Endothelial cell of umbilical vein (primary cell): ENCODE results near the gene TKTL1. TPM values are rescaled to one million over a fixed set of nuclear protein-coding genes. Genes with fewer than 3 reads are reported as not detected.

Experiments
- BruUV-seq: library from RNA; stranded (reverse); fragments of 400-500 nt; replicated peaks from 2 replicates; lab custom pipeline; 2021; lab: Mats Ljungman, UMichigan
- CTCF ChIA-PET: fragments of 300-600, 350-600 bp; sonication (Branson Sonifier 250); formaldehyde crosslinking; loops from one replicate; lab custom pipeline; 2021; ENCODE audit warnings: antibody characterized with exemption, inconsistent platforms; lab: Charles Lee
- POLR2A ChIA-PET: fragments of 300-600, 350-600 bp; sonication (Branson Sonifier 250); formaldehyde crosslinking; loops from one replicate; lab custom pipeline; 2021; ENCODE audit warnings: antibody characterized with exemption, inconsistent platforms; lab: Charles Lee
- DNase-seq: peaks from one replicate; pipeline ENCODE4 v3.0.0-alpha.2; 2011; ENCODE audit warnings: low read depth, low spot score
- FAIRE-seq: peaks from 2 replicates; lab custom pipeline; 2011; peaks lifted over from hg19 to GRCh38; lab: Jason Lieb, UNC
- H2AFZ ChIP-seq: 2 replicates; pipeline ENCODE4 v1.6.0; 2012; ENCODE audit warnings: low read depth, low read length, control low read depth, inconsistent platforms
- H3K27ac ChIP-seq: 2 replicates; pipeline ENCODE4 v1.5.1; 2011; ENCODE audit warnings: low read depth, mild to moderate bottlenecking, control low read depth, low read length, moderate library complexity; ENCODE audit not compliant: insufficient read depth
- H3K27me3 ChIP-seq, 2 experiments: 2 replicates each; pipeline versions ENCODE4 v1.6.0 to v1.6.1; 2011; ENCODE audit warnings: low read length in 2 of 2, mixed read lengths in 1 of 2; ENCODE audit not compliant: control insufficient read depth in 2 of 2, insufficient read depth in 2 of 2
- H3K36me3 ChIP-seq, 2 experiments: 2 replicates in 1 of 2; 3 replicates in 1 of 2; pipeline ENCODE4 v1.5.1; 2011; ENCODE audit warnings: low read length in 2 of 2, mild to moderate bottlenecking in 1 of 2, moderate library complexity in 1 of 2; ENCODE audit not compliant: control insufficient read depth in 2 of 2, insufficient read depth in 2 of 2; ENCODE audit errors: extremely low read depth in 1 of 2
- H3K4me1 ChIP-seq: 3 replicates; pipeline ENCODE4 v1.5.1; 2011; ENCODE audit warnings: mild to moderate bottlenecking, low read length; ENCODE audit not compliant: control insufficient read depth, insufficient read depth; ENCODE audit errors: extremely low read depth
- H3K4me2 ChIP-seq: 2 replicates; pipeline ENCODE4 v1.6.1; 2011; ENCODE audit warnings: low read length, control low read depth, mixed read lengths; ENCODE audit not compliant: insufficient read depth
- H3K4me3 ChIP-seq, 3 experiments: fragments of 200-600 bp in 1 of 3; sonication (generic), shearing (Covaris generic) in 1 of 3; replicated peaks in 1 of 3; 2 replicates each; pipeline ENCODE4 v1.5.1; 2011 to 2016; ENCODE audit warnings: control low read depth in 3 of 3, low read length in 3 of 3, mild to moderate bottlenecking in 2 of 3, inconsistent platforms in 1 of 3, low read depth in 1 of 3, moderate library complexity in 1 of 3; ENCODE audit not compliant: insufficient read depth in 1 of 3
- H3K79me2 ChIP-seq: 2 replicates; pipeline ENCODE4 v1.6.0; 2012; ENCODE audit warnings: low read length, inconsistent platforms; ENCODE audit not compliant: control insufficient read depth, insufficient read depth
- H3K9ac ChIP-seq: replicated peaks from 2 replicates; pipeline ENCODE3; 2011; ENCODE audit warnings: low read length, control low read depth; ENCODE audit not compliant: insufficient read depth; ENCODE audit errors: extremely low read depth
- H3K9me1 ChIP-seq: replicated peaks from 3 replicates; pipeline ENCODE4 v1.6.0; 2011; ENCODE audit warnings: mild to moderate bottlenecking, low read length; ENCODE audit not compliant: control insufficient read depth, insufficient read depth; ENCODE audit errors: extremely low read depth
- H3K9me3 ChIP-seq: replicated peaks from 2 replicates; pipeline ENCODE4 v1.5.1; 2012; ENCODE audit warnings: low read length, inconsistent platforms; ENCODE audit not compliant: control insufficient read depth, insufficient read depth
- H4K20me1 ChIP-seq: replicated peaks from 2 replicates; pipeline ENCODE3; 2011; ENCODE audit warnings: mild to moderate bottlenecking, low read length; ENCODE audit not compliant: control insufficient read depth, insufficient read depth; ENCODE audit errors: extremely low read depth
- CTCF ChIP-seq, 2 donors: IDR thresholded peaks; 1 replicate in 1 of 2; 2 replicates in 1 of 2; pipeline ENCODE4 v1.5.1; 2011; ENCODE audit warnings: low read length in 2 of 2, mild to moderate bottlenecking in 2 of 2, moderate library complexity in 2 of 2, control low read depth in 1 of 2, inconsistent platforms in 1 of 2, low read depth in 1 of 2; ENCODE audit not compliant: insufficient read depth in 1 of 2; ENCODE audit errors: extremely low read depth in 1 of 2
- EZH2 ChIP-seq: IDR thresholded peaks from 2 replicates; pipeline ENCODE4 v1.6.1; 2012; ENCODE audit warnings: borderline replicate concordance, low read depth, mild to moderate bottlenecking, moderate library complexity, low read length, inconsistent platforms; ENCODE audit not compliant: severe bottlenecking
- FOS ChIP-seq: IDR thresholded peaks from 2 replicates; pipeline ENCODE4 v1.6.1; 2011; ENCODE audit warnings: mild to moderate bottlenecking, low read length, moderate library complexity, borderline replicate concordance; ENCODE audit not compliant: insufficient read depth
- GATA2 ChIP-seq: IDR thresholded peaks from 2 replicates; pipeline ENCODE4 v1.7.0; 2011; ENCODE audit warnings: low read depth, mild to moderate bottlenecking, moderate library complexity, mixed read lengths, low read length; ENCODE audit not compliant: insufficient read length, insufficient read depth
- JUN ChIP-seq: IDR thresholded peaks from 2 replicates; pipeline ENCODE4 v1.6.1; 2011; ENCODE audit warnings: borderline replicate concordance, low read depth; ENCODE audit not compliant: insufficient read length, insufficient read depth
- MYC ChIP-seq: IDR thresholded peaks from one replicate; pipeline ENCODE4 v1.6.1; 2011; ENCODE audit warnings: mild to moderate bottlenecking, low read depth, low read length
- POLR2AphosphoS5 ChIP-seq: IDR thresholded peaks from 2 replicates; pipeline ENCODE4 v1.6.1; 2012; ENCODE audit warnings: low read depth, mild to moderate bottlenecking, control low read depth, low read length, moderate library complexity; ENCODE audit not compliant: insufficient read depth
- dilution Hi-C: fragments of 300-500 bp; cut with MboI; formaldehyde crosslinking; loops from one replicate; pipeline ENCODE4 v1.15.0; 2019; ENCODE audit warnings: low sequenced_read_pairs; ENCODE audit not compliant: extremely low pct_ligation_motif_present
- intact Hi-C: fragments of 100-400 bp; cut with micrococcal nuclease; formaldehyde crosslinking; loops from one replicate; pipeline ENCODE4 v1.10.0; 2022
- polyA plus RNA-seq, 4 experiments: library from polyadenylated mRNA; depleted of rRNA in 3 of 4; stranded (reverse) in 3 of 4; unstranded in 1 of 4; fragments of >200 nt; gene quantifications; 2 replicates each; pipeline versions ENCODE4 v1.2.1 to v1.2.3, GENCODE V29; 2011 to 2012; ENCODE audit warnings: missing spikeins in 1 of 4
- total RNA-seq: library from RNA; stranded (reverse); gene quantifications from 2 replicates; pipeline ENCODE4 v1.2.3, GENCODE V29; 2021
- TF ChIP-seq, protein P1 (sequence below): IDR thresholded peaks from 2 replicates; pipeline ENCODE4 v1.6.1; 2011; ENCODE audit not compliant: insufficient read depth, insufficient read length

The TKTL1 gene
- total and polyA plus RNA-seq, 2 donors (not counting 3 experiments of a cell fraction or from before 2014, with no cell fraction given) = 0.03 TPM; not detected in 1

GRCh38 chrX:154332561-154332960 lies 37.0 kb downstream of the TKTL1 start:
- Histone ChIP-seq H3K4me1 (peaks cover 17% of the 10 kb centered on the region), H3K9me3 (no peaks in the 10 kb centered on the region), H3K9me1 (no peaks in the 10 kb centered on the region), H2AFZ (no peak overlapping the region), H3K79me2 (no peaks in the 10 kb centered on the region), H4K20me1 (no peaks in the 10 kb centered on the region), H3K4me2 (no peak overlapping the region), H3K9ac (no peak overlapping the region), H3K36me3 (no peaks in the 10 kb centered on the region), H3K27me3 (no peaks in the 10 kb centered on the region), H3K27ac (no peak overlapping the region), H3K4me3 (no peak overlapping the region)
- DNase-seq = no peak
- dilution Hi-C loops = no loop called here
- BruUV-seq = no TSS peak
- no peak for FAIRE-seq
- TF ChIP-seq, protein P1, sequence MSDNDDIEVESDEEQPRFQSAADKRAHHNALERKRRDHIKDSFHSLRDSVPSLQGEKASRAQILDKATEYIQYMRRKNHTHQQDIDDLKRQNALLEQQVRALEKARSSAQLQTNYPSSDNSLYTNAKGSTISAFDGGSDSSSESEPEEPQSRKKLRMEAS = no peak
- no peak for TF ChIP-seq FOS
- TF ChIP-seq CTCF (IDR thresholded peaks at IDR 0.05; ENCODE audit: extremely low read depth in 1 of 2, insufficient read depth in 1 of 2, low read depth in 1 of 2, low read length in 2 of 2) = no peak
- TF ChIP-seq POLR2AphosphoS5 = no peak
- no peak for TF ChIP-seq JUN
- TF ChIP-seq EZH2 = no peak
- intact Hi-C loops = no loop called here
- POLR2A ChIA-PET = no interaction called here
- CTCF ChIA-PET = no interaction called here

- no peak overlapping the region for H3K4me2 ChIP-seq
- no peaks in the 10 kb centered on the region for H3K9me1 ChIP-seq
- H2AFZ ChIP-seq = no peak overlapping the region
- no peak overlapping the region for H3K9ac ChIP-seq
- no peak overlapping the region for H3K27ac ChIP-seq
- no peaks in the 10 kb centered on the region for H3K27me3 ChIP-seq
- no peaks in the 10 kb centered on the region for H3K79me2 ChIP-seq
- no peaks in the 10 kb centered on the region for H3K9me3 ChIP-seq
- FAIRE-seq = peak; percentile 35
- H3K36me3 ChIP-seq = no peaks in the 10 kb centered on the region
- ChIA-PET CTCF (no interaction called here), POLR2A (no interaction called here)
- H3K4me1 ChIP-seq = peaks cover 17% of the 10 kb centered on the region
- H3K4me3 ChIP-seq = no peak overlapping the region
- no peaks in the 10 kb centered on the region for H4K20me1 ChIP-seq
- DNase-seq = no peak
- TF ChIP-seq, protein P1 = no peak
- no peak for TF ChIP-seq GATA2
- no peak for TF ChIP-seq CTCF (IDR thresholded peaks at IDR 0.05; ENCODE audit: extremely low read depth in 1 of 2, insufficient read depth in 1 of 2, low read depth in 1 of 2, low read length in 2 of 2)
- TF ChIP-seq FOS = no peak
- TF ChIP-seq JUN = no peak
- TF ChIP-seq MYC = no peak
- TF ChIP-seq EZH2 = no peak
- no peak for TF ChIP-seq POLR2AphosphoS5
- intact Hi-C loops = no loop called here
- dilution Hi-C loops = no loop called here
- BruUV-seq = no TSS peak
These were observed 37.5 kb downstream of the TKTL1 start for GRCh38 chrX:154333116-154333515.
